GM21576 (cell line): ENCODE data around the gene OTUD5.
"Not testable (repeated sequence)": the region's sequence is repeated elsewhere in the genome, so short reads cannot be mapped to it uniquely, and the experiment has no call there.

ENCODE experiments used
- ATAC-seq: cut with Tn5 transposase; IDR thresholded peaks from one replicate; pipeline ENCODE4 v1.9.1; 2021; ENCODE audit warnings: mild to moderate bottlenecking, moderate library complexity; ENCODE audit not compliant: unreplicated experiment

The OTUD5 gene

GRCh38 chrX:48890934-48891401 lies 66.4 kb downstream of the OTUD5 start:
- peak; percentile 36 for ATAC-seq

DNA sequence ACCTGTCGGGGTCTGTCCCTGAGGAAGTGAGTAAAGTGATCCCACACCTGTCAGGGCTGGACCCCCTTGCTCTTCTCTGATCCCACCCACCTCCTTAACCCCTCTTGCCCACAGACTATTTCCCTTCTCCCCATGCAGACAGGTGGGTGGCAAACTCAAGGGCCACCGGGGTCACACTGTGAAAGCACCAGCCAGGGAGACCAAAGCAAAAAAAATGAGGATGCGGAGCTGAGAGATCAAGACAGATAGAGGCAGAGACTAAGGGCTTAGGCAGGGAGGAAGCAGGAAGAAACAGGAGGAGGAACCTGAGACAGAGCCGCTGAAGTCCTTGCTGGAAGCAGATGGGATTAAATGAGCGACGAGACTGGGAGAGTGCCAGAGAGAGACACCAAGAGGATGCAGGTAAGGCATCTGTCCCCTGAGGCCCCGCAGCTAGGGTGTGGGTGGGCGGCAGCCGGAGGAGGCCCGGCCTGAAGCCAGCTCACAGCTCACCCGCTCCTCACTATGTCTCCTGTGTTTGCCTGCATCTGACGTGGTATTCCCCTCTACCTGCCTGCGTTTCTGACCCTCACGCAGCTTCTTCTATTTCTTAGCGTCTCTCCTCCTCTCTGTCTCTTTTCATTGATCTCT lies 67.0 kb downstream of the OTUD5 start:
- ATAC-seq, result no peak

GRCh38 chrX:48886586-48886985 lies 70.8 kb downstream of the OTUD5 start:
- ATAC-seq, result not testable (repeated sequence)

DNA sequence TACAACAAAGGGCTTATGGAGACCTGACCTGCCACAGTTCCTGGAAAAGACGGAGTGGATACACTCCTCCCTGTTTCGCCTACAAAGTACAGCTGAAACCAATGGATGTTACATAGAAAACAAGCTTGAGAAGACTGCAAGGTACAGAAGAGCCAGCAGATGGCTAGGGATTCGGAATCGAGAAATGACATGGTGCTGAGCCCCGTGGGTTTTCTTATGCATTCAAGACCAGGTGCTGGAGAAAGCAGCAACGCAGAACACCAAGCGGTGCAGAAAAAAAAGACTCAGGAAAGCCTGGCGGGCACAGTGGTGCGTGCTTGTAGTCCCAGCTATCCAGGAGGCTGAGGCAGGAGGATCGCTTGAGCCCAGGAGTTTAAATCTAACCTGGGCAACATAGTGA lies 73.7 kb downstream of the OTUD5 start:
- ATAC-seq, result no peak

DNA sequence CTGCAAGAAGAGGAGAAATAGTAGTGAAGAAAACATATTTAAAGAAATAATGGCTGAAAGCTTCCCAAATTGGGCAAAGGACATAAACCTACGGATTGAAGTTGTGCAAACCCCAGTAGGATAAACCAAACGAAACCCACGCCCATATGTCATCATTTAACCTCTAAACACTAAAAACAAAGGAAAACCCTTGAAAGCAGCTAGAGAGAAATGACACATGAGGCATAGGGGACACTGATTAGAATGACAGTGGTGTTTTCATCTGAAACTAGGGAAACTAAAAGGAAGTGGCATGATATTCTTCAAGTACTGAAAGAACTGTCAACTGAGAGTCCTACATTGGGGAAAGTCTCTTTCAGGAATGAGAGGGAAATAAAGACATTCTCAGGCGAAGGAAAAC lies 80.5 kb downstream of the OTUD5 start:
- ATAC-seq, result not testable (repeated sequence)
